ENCODE results near the gene STIM1.
"Not testable (repeated sequence)": the region's sequence is repeated elsewhere in the genome, so short reads cannot be mapped to it uniquely, and the experiment has no call there.

The STIM1 gene

DNA sequence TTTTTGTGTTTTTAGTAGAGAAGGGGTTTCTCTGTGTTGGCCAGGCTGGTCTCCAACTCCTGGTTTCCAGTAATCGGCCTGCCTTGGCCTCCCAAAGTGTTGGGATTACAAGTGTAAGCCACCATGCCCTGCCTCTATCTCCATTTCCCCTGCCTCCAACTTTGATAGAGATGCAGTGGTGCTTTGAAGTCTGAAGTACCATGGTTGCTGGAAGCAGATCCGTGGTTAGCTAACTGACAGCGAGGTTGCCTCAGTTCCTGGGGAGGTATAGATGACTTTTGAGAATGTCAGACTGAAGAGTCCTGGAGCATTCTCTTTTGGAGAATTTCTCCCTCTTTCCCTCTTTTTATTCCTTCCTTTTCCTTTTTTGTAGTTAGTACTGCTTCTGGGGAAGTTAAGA lies 127.6 kb downstream of the STIM1 start:
- DNase-seq (ENCODE audit: low read depth) = no peak

GRCh38 chr11:3984896-3985295 lies 129.4 kb downstream of the STIM1 start:
- DNase-seq (ENCODE audit: low read depth) = no peak

DNA sequence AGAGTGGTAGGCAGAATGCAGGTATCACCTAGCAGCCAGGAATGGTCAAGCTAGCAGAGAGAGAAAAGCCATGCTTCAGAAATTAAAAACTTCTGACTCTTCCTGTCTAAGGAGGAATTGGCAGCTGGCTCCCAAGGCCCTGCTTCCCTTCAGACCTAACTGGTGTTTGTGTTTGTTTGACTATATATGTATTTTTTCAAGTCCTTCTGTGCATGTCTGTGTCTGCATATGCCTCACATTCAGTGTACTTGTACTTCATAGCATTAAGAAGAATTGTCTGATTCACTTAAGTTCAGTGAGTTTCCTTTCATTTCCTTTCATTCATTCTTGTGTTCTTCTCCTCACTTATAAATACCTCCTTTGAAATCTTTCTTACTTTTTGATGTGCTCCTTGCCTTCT lies 130.2 kb downstream of the STIM1 start:
- DNase-seq (ENCODE audit: low read depth) = no peak

- no peak for DNase-seq (ENCODE audit: low read depth)
Observed at GRCh38 chr11:3986301-3986700, 130.8 kb downstream of the STIM1 start.

- no peak for DNase-seq (ENCODE audit: low read depth)
Observed at GRCh38 chr11:3989276-3989920, 133.9 kb downstream of the STIM1 start.

DNA sequence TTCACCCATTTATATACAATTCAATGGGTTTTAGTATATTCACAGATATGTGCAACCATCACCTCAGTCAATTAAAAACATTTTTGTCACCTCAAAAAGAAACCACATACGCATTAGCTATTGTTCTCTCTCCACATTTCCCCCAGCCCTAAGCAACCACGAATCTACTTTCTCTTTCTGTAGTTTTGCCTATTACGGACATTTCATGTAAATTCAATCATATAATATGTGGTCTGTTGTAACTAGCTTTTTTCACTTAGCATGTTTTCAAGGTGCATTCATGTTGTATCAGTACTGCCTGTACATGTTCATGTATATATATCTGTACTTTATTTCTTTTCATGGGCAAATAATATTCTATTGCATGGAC lies 134.4 kb downstream of the STIM1 start:
- no peak for DNase-seq (ENCODE audit: low read depth)

DNA sequence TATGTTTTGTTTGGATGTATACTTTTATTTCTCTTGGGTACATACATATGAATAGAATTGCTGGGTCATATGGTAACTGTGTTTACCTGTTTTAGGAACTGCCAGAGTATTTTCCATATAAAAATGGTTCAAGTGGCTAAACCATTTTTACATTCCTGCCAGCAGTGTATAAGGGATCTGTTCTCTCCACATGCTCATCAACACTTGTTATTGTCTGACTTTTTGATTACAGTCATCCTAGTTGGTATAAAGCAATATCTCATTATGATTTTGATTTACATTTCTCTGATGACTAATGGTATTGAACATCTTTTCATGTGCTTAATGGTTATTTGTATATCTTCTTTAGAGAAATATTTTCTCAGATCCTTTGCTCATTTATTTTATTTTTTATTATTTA lies 134.9 kb downstream of the STIM1 start:
- no peak for DNase-seq (ENCODE audit: low read depth)

- no peak for DNase-seq (ENCODE audit: low read depth)
Observed at GRCh38 chr11:3992964-3993363, 137.5 kb downstream of the STIM1 start.

GRCh38 chr11:3994030-3994640 lies 138.7 kb downstream of the STIM1 start:
- no peak for DNase-seq (ENCODE audit: low read depth)

DNA sequence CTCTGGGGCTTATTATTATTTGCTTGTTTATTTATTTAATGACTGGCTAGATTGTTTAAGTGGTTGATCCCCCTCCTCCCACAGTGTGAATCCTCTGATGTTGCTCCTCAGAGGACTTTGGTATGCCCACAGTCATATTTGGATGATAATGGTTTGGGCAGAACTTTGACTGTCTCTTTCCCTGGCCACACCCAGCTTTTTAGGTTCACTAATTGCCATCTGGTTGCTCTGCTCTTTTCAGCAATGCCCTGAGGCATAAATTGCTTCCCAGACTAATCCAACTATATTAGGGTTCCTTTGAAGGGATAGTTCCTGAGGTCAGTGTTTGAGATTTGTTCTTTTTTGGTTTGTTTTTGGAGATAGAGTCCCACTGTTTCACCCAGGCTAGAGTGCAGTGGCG lies 139.8 kb downstream of the STIM1 start:
- peak; percentile 24 for DNase-seq (ENCODE audit: low read depth)

GRCh38 chr11:3995949-3996554 lies 140.6 kb downstream of the STIM1 start:
- DNase-seq (ENCODE audit: low read depth) = peak; percentile 53

DNA sequence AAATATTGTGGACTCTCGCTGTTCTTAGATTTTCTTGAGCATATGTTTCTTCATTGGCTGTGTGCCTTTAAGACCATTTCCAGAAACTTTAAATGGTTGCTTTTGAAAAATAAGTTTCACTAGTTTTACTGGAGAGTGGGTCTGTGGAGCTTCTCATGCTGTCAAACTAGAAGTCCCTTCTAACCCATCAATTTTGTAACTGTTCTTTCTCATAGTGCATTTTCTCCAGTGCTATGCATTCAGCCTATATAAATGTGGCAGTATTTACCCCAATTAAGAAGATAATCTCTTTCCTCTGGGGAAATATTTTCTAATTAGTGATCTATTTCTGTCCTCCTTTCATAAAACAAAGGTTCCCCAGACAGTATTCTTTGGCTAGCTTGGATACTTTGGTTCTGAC lies 141.2 kb downstream of the STIM1 start:
- DNase-seq (ENCODE audit: low read depth) = no peak

- DNase-seq (ENCODE audit: low read depth) = not testable (repeated sequence)
Observed at GRCh38 chr11:4004753-4005152, 149.3 kb downstream of the STIM1 start.

DNA sequence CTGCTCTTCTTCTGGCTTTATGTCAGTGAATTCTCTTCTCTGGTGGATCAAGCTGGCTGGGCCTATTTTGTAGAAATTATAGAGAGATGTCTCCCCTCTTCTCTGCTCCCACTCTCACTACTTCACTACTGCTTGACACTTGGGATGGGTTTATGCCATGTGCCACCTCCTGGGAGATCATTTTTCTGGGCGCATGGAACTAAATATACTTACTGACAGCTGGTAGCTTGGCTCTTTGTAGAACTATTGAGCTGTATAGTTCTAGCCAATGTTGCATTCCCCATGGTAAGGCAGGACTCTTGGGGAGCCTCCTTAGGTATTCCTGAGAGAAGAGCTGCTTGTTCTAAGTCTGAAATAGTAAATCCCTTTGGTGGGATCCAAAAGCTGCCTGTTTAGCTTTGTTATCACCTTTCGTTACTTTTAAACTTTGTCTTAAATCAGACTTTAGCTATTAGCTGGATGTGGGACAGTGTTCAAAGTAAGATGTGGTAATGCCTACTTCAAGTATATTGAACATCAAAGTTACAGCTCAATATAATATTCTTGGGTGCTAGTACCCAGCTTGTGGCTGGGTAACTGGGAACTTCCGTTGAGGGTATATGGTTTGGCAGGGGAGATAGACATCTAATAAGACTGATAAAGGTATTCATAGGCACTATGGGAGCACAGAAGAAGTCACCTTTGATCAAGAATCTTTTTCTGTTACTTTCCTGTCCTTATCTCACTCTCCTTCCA lies 151.6 kb downstream of the STIM1 start:
- DNase-seq (ENCODE audit: low read depth) = no peak

DNA sequence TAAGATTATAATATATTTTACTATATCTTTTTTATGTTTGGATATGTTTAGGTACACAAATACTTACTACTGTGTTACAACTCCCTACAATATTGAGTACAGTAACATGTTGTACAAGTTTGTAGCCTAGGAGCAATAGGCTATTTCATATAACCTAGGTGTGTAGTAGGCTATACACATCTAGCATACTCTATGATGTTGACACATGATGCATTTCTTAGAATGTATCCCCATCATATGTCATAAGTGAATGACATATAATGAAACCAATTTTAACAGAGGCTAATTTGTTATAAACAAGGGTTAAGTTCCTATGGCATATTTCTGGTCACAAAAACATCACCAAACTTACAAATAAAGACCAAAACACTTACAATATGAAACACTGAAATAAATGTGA lies 152.7 kb downstream of the STIM1 start:
- DNase-seq (ENCODE audit: low read depth) = no peak

DNA sequence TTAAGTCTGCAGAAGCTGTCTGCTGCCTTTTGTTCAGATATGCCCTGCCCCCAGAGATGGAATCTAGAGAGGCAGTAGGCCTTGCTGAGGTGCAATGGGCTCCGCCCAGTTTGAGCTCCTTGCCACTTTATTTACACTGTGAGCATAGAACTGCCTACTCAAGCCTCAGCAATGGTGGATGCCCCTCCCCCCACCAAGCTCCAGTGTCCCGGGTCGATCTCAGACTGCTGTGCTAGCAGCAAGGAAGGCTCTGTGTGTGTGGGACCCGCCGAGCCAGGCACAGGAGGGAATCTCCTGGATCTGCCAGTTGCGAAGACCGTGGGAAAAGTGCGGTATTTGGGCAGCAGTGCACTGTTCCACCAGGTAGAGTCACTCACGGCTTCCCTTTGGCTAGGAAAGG lies 161.1 kb downstream of the STIM1 start:
- not testable (repeated sequence) for DNase-seq (ENCODE audit: low read depth)

DNA sequence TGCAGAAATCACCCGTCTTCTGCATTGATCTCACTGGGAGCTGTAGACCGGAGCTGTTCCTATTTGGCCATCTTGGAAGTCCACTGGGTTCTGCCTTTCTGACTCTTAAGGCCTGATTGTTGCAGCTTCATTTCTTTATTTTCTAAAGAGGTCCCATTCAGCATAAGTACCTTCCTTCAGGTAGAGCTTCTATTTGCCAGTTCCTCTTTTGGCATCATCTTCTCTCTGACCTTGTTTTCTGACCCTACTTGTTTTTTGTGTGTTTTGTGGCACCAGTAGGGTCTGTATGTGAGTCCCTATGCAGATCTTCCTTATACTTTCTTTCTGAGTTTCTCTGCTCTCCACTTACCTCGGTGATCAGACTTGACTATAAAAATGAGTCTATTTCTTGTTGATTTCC lies 161.7 kb downstream of the STIM1 start:
- DNase-seq (ENCODE audit: low read depth) = no peak

GRCh38 chr11:4018641-4019040 lies 163.2 kb downstream of the STIM1 start:
- no peak for DNase-seq (ENCODE audit: low read depth)

DNA sequence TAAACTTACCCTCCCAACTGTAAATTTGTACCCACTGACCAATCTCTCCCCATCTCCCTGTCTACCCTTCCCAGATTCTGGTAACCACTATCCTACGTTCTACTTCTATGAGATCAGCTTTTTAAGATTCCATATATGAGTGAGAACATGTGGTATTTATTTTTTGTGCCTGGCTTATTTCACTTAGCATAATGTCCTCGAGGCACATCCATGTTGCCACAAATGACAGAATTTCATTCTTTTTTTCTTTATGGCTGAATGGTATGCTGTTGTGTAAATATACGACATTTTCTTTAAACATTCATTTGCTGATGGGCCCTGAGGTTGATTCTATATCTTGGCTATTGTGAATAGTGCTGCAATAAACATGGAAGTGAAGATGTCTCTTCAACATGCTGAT lies 164.4 kb downstream of the STIM1 start:
- DNase-seq (ENCODE audit: low read depth) = no peak

- DNase-seq (ENCODE audit: low read depth) = no peak
Observed at GRCh38 chr11:4022669-4023068, 167.2 kb downstream of the STIM1 start.

GRCh38 chr11:4025248-4025966 lies 169.9 kb downstream of the STIM1 start:
- DNase-seq (ENCODE audit: low read depth) = peak; percentile 52

DNA sequence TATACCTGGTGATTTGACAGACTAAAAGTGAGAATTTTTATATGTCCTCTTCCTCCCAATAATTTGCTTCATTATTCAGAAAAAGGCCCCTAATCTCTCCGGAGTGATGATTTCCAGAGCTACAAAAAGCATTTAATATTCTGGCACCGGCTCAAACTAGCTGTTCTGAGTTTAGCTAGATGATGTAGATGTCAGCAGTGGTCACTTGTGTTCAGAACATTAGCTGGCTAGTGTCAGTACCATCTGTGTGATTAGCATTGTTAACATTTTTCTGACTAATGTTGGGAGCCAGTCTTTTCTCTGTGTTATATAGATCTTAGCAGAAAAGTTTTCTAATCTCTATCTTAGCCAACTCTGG lies 170.5 kb downstream of the STIM1 start:
- no peak for DNase-seq (ENCODE audit: low read depth)

- no peak for DNase-seq (ENCODE audit: low read depth)
Observed at GRCh38 chr11:4026389-4026788, 170.9 kb downstream of the STIM1 start.
